T-helper 2 cell treated with Interferon-gamma antibody and Interleukin-4, amounts not matched to agents 5 μg/mL and 100 μg/mL, for 36 hours (primary cell): ENCODE data around the gene RRAGD.

Experiments used
- DNase-seq: peaks from one replicate; pipeline ENCODE4 v3.0.0; 2021; ENCODE audit warnings: low spot score
- H3K27ac Mint-ChIP-seq: one replicate; pipeline ENCODE4 v1.8.0; 2021; ENCODE audit warnings: mild to moderate bottlenecking, mixed read lengths
- H3K27me3 Mint-ChIP-seq: one replicate; pipeline ENCODE4 v1.8.0; 2021; ENCODE audit warnings: low read depth, mixed read lengths
- H3K36me3 Mint-ChIP-seq: one replicate; pipeline ENCODE4 v1.8.0; 2021; ENCODE audit warnings: low read depth, mixed read lengths
- H3K4me1 Mint-ChIP-seq: one replicate; pipeline ENCODE4 v1.8.0; 2021; ENCODE audit warnings: low read depth, mixed read lengths
- H3K4me3 Mint-ChIP-seq: one replicate; pipeline ENCODE4 v1.8.0; 2022; ENCODE audit warnings: mild to moderate bottlenecking, moderate library complexity, mixed read lengths
- H3K9me3 Mint-ChIP-seq: one replicate; pipeline ENCODE4 v1.8.0; 2021; ENCODE audit warnings: mixed read lengths

The RRAGD gene

GRCh38 chr6:89433252-89434149, 21.4 kb upstream of the RRAGD start:
- DNase-seq, result peak; percentile 5
- Mint-ChIP-seq H3K4me3 (peak overlapping the region; percentile 79), H3K27ac (no peak overlapping the region), H3K27me3 (peaks cover 51% of the 10 kb centered on the region), H3K9me3 (no peaks in the 10 kb centered on the region), H3K4me1 (peaks cover 11% of the 10 kb centered on the region), H3K36me3 (no peaks in the 10 kb centered on the region)

GRCh38 chr6:89432875-89433251, 20.8 kb upstream of the RRAGD start, which contains the start of gene ANKRD6:
Gene ANKRD6 (plus strand): TSS chr6:89433152. CDS start chr6:89566977, 133,825 bp downstream.
- no peak within 1 kb of the TSS for H3K27ac Mint-ChIP-seq
- no peaks in the 10 kb centered on the region for H3K36me3 Mint-ChIP-seq
- H3K9me3 Mint-ChIP-seq, result no peaks in the 10 kb centered on the region
- H3K4me1 Mint-ChIP-seq, result peaks cover 11% of the 10 kb centered on the region
- peak within 1 kb of the TSS; percentile 82 for H3K4me3 Mint-ChIP-seq
- peaks cover 57% of the 10 kb centered on the region for H3K27me3 Mint-ChIP-seq
- peak; percentile 83 for DNase-seq

GRCh38 chr6:89430201-89430962, 18.3 kb upstream of the RRAGD start:
- Mint-ChIP-seq H3K9me3 (no peaks in the 10 kb centered on the region), H3K27ac (no peak overlapping the region), H3K27me3 (peaks cover 47% of the 10 kb centered on the region), H3K4me1 (peaks cover 11% of the 10 kb centered on the region), H3K4me3 (no peak overlapping the region), H3K36me3 (no peaks in the 10 kb centered on the region)
- no peak for DNase-seq

- Mint-ChIP-seq H3K36me3 (no peaks in the 10 kb centered on the region), H3K4me1 (peaks cover 5% of the 10 kb centered on the region), H3K27ac (no peak overlapping the region), H3K9me3 (no peaks in the 10 kb centered on the region), H3K4me3 (no peak overlapping the region), H3K27me3 (peaks cover 49% of the 10 kb centered on the region)
- no peak for DNase-seq
Observed at GRCh38 chr6:89416796-89417195, 4.7 kb upstream of the RRAGD start.

- peaks cover 13% of the 10 kb centered on the region for H3K4me1 Mint-ChIP-seq
- H3K36me3 Mint-ChIP-seq, result no peaks in the 10 kb centered on the region
- H3K4me3 Mint-ChIP-seq, result no peak overlapping the region
- peaks cover 56% of the 10 kb centered on the region for H3K27me3 Mint-ChIP-seq
- no peak for DNase-seq
- no peak overlapping the region for H3K27ac Mint-ChIP-seq
- no peaks in the 10 kb centered on the region for H3K9me3 Mint-ChIP-seq
Observed at GRCh38 chr6:89415185-89415584, 3.1 kb upstream of the RRAGD start.

- no peak overlapping the region for H3K27ac Mint-ChIP-seq
- no peaks in the 10 kb centered on the region for H3K36me3 Mint-ChIP-seq
- no peaks in the 10 kb centered on the region for H3K9me3 Mint-ChIP-seq
- no peak for DNase-seq
- H3K4me1 Mint-ChIP-seq, result peaks cover 13% of the 10 kb centered on the region
- H3K4me3 Mint-ChIP-seq, result no peak overlapping the region
- peaks cover 59% of the 10 kb centered on the region for H3K27me3 Mint-ChIP-seq
Observed at GRCh38 chr6:89414215-89414614, 2.1 kb upstream of the RRAGD start.

GRCh38 chr6:89413006-89413400, 930 bp upstream of the RRAGD start:
- no peak for DNase-seq
- peaks cover 13% of the 10 kb centered on the region for H3K4me1 Mint-ChIP-seq
- H3K9me3 Mint-ChIP-seq, result no peaks in the 10 kb centered on the region
- no peaks in the 10 kb centered on the region for H3K36me3 Mint-ChIP-seq
- H3K27ac Mint-ChIP-seq, result peak overlapping the region; percentile 80
- peak overlapping the region; percentile 96 for H3K4me3 Mint-ChIP-seq
- peaks cover 64% of the 10 kb centered on the region for H3K27me3 Mint-ChIP-seq

- H3K4me3 Mint-ChIP-seq, result peak overlapping the region; percentile 80
- H3K4me1 Mint-ChIP-seq, result peaks cover 13% of the 10 kb centered on the region
- peak; percentile 14 for DNase-seq
- H3K27ac Mint-ChIP-seq, result no peak overlapping the region
- peaks cover 62% of the 10 kb centered on the region for H3K27me3 Mint-ChIP-seq
- no peaks in the 10 kb centered on the region for H3K9me3 Mint-ChIP-seq
- no peaks in the 10 kb centered on the region for H3K36me3 Mint-ChIP-seq
Observed at GRCh38 chr6:89411145-89412070, 665 bp downstream of the RRAGD start.

GRCh38 chr6:89410788-89411144, 1.3 kb downstream of the RRAGD start:
- Mint-ChIP-seq H3K27ac (no peak overlapping the region), H3K4me3 (peak overlapping the region; percentile 80), H3K27me3 (peaks cover 57% of the 10 kb centered on the region), H3K36me3 (no peaks in the 10 kb centered on the region), H3K4me1 (peaks cover 13% of the 10 kb centered on the region), H3K9me3 (no peaks in the 10 kb centered on the region)
- DNase-seq, result no peak

GRCh38 chr6:89410231-89410761, 1.8 kb downstream of the RRAGD start:
- no peak overlapping the region for H3K27ac Mint-ChIP-seq
- peak overlapping the region; percentile 80 for H3K4me3 Mint-ChIP-seq
- DNase-seq, result no peak
- H3K27me3 Mint-ChIP-seq, result peaks cover 53% of the 10 kb centered on the region
- no peaks in the 10 kb centered on the region for H3K36me3 Mint-ChIP-seq
- H3K4me1 Mint-ChIP-seq, result peaks cover 13% of the 10 kb centered on the region
- H3K9me3 Mint-ChIP-seq, result no peaks in the 10 kb centered on the region

- no peak for DNase-seq
- Mint-ChIP-seq H3K27ac (no peak overlapping the region), H3K27me3 (peaks cover 46% of the 10 kb centered on the region), H3K9me3 (no peaks in the 10 kb centered on the region), H3K36me3 (no peaks in the 10 kb centered on the region), H3K4me1 (peaks cover 13% of the 10 kb centered on the region), H3K4me3 (no peak overlapping the region)
Observed at GRCh38 chr6:89409461-89410035, 2.5 kb downstream of the RRAGD start.

- Mint-ChIP-seq H3K9me3 (no peaks in the 10 kb centered on the region), H3K4me3 (no peak overlapping the region), H3K4me1 (peaks cover 10% of the 10 kb centered on the region), H3K27me3 (peaks cover 26% of the 10 kb centered on the region), H3K27ac (no peak overlapping the region), H3K36me3 (no peaks in the 10 kb centered on the region)
- no peak for DNase-seq
Observed at GRCh38 chr6:89406141-89406540, 5.9 kb downstream of the RRAGD start.

GRCh38 chr6:89404512-89404911, 7.6 kb downstream of the RRAGD start:
- Mint-ChIP-seq H3K27me3 (peaks cover 14% of the 10 kb centered on the region), H3K4me3 (no peak overlapping the region), H3K27ac (no peak overlapping the region), H3K9me3 (no peaks in the 10 kb centered on the region), H3K36me3 (no peaks in the 10 kb centered on the region), H3K4me1 (peaks cover 2% of the 10 kb centered on the region)
- DNase-seq, result no peak
